GM20431 (cell line): ENCODE results near the gene CD151.

Source experiments
- in situ Hi-C: fragments of 300-500 bp; cut with MseI, MboI; formaldehyde crosslinking; loops from one replicate; pipeline ENCODE4 v1.15.0; 2020; ENCODE audit warnings: low sequenced_read_pairs; ENCODE audit not compliant: unreplicated experiment

Gene CD151

GRCh38 chr11:853682-854448 is 21.1 kb downstream of the CD151 start:
- in situ Hi-C loops: loop anchor here (10.0 kb wide), 1 partner anchor 201 kb away; no protein-coding TSS in a partner anchor

DNA sequence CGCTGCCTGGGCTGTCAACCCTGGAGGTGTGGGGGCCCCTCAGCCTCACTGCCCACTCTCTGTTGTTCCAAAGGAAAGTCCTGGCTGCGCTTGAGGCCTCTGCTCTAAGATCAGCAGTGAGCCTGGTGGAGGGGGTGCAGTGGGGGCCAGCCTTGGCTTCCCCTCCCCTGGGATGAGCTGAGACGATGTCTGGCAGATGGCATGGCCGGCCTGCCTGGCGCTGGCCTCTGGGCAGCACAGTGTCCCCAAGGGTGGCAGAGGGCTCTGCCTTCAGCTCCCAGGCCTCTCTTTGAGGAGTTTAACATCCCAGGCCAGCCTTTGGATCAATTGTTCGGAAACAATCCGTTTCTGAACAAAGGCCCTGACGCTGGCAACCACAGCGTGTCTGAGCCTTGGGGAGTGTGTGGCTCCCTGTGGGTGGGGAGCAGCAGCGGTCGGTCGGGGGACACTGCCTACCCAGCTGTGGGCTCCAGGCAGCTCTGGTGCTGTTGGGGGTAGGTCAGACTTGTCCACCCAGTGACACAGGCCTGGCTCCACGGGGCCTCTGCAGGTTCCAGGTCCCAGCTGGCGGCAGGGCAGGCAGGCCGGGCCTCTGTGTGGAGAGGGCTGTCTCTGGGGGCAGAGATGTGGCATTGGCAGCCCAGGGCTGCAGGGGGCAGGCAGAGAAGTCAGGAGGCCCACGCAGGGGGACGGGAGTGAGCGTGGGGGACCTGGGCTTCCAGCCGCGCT is 22.0 kb downstream of the CD151 start:
- in situ Hi-C loops: loop anchor here (10.0 kb wide), 1 partner anchor 200 kb away; no protein-coding TSS in a partner anchor

DNA sequence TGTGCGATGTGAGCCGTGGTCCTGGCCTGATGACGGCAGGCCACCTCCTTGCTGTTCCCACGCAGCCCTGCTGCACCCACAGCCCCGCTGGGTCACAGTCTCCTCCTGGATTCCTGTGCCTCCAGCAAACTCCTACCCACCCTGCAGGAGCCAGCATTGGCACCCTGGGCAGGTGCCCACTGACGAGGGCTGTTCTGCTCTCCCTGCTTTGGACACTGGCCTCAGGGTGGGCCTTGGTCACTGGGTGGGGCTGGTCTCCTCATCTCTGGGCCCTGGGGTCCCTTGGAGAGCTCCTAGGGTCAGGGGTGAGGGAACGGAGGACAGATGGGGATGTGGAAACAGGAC is 22.6 kb downstream of the CD151 start:
- in situ Hi-C loops: loop anchor here (10.0 kb wide), 1 partner anchor 199 kb away; no protein-coding TSS in a partner anchor

- in situ Hi-C loops: loop anchor here (10.0 kb wide), 1 partner anchor 199 kb away; no protein-coding TSS in a partner anchor
Measured at GRCh38 chr11:855796-856195, 23.0 kb downstream of the CD151 start.

GRCh38 chr11:856397-856796 is 23.6 kb downstream of the CD151 start:
- in situ Hi-C loops: loop anchor here (10.0 kb wide), 1 partner anchor 198 kb away; no protein-coding TSS in a partner anchor

- in situ Hi-C loops: loop anchor here (10.0 kb wide), 1 partner anchor 197 kb away; no protein-coding TSS in a partner anchor
Measured at GRCh38 chr11:858053-858761, 25.5 kb downstream of the CD151 start.

DNA sequence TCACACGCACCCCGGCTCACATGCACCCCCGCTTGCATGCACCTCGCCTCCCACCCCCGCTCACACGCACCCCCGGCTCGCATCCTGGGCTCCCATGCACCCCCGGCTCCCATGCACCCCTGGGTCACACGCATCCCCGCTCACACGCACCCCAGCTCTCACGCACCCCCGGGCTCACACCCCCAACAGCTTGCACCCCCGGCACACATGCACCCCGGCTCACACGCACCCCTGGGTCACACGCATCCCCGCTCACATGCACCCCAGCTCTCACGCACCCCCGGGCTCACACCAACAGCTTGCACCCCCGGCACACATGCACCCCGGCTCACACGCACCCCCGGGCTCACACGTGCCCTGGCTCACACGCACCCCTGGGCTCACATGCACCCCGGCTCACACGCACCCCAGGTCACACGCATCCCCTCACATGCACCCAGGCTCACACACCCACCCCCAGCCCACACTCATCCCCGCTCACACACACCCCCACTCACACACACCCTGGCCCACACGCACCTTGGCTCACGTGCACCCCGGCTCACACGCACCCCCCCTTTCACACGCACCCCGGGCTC is 26.1 kb downstream of the CD151 start:
- in situ Hi-C loops: loop anchor here (10.0 kb wide), 1 partner anchor 196 kb away; no protein-coding TSS in a partner anchor

DNA sequence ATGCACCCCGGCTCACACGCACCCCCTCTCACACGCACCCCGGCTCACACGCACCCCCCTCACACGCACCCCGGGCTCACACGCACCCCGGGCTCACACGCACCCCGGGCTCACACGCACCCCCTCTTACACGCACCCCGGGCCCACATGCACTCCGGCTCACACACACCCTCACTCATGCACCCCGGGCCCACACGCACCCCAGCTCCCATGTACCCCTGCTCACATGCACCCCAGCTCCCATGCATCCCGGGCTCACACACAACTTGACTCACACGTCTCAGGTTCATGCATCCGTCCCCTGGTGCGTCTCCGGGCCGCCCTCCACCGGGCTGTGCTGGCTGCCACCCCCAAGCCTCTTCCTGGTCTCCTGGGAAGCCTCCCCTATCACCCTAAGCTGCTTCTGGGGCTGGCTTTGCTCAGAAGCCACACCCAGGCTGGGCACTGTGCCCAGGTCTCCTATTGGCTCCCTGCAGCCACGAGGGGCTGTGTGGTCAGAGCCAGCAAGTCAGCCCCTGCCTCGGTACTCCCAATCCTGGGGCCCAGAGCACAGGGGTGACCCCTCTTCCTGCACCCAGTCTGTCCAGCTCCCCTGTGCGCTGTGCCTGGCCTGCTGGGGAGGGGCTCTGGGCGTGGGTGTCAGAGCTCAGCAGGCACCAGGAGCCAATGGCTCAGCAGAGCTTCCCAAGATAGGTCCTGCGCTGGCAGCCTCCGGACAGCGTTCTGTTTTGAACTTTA is 26.8 kb downstream of the CD151 start:
- in situ Hi-C loops: loop anchor here (10.0 kb wide), 1 partner anchor 195 kb away; no protein-coding TSS in a partner anchor

DNA sequence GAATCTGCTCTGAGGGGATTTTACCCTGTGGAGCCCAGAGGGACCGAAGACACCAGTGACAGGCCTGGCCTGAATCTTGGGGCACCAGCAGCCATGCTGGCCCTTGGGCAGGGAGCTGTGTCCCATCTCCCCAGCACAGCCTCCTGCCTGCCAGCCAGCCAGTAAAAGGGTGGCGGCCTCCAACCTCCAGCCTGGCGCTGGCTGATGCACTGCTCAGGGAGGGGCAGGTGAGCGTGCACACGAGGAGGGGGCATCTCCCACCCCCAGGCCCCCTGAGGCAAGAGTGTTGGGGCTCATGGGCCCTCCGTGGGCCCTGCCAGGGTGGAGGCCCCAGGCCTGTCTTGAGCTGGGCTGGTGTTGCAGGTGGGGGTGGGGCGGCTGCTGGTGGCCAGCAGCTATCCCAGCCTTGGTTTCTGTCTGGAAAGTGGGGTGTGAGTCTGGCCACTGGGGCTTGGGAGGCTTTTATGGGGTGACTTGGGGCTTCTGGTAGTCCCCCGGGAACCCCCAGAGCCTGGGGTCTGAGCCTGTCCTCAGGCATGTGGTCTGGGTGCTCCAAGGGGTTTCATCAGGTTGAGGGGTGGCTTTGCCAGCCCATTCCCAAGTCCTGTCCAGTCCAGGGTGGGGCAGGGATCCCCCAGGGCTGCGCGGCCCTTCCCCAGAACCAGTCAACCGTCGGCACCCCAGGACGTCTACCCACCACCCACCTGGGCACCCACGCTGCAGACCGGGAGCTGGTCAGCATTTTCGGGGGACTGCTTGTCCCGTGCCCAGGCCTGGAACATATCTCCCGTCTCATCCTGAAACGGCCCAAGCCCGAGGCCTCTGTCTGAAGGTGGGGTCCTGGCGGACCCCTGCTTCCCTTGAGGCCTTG is 27.7 kb downstream of the CD151 start:
- in situ Hi-C loops: no loop called here

DNA sequence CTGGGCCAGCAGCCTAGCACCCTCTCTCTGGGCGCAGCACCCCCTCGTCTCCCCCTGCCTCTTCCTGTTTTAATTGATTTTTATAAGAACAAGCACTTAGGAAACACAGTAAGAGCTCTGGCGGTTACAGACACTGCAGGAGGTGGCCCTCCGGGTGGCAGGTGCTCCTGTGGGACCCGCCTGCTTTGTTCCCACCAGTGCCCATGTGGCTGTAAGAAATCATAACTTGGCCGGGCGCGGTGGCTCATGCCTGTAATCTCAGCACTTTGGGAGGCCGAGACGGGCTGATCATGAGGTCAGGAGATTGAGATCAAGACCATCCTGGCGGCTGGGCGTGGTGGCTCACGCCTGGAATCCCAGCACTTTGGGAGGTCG is 28.3 kb downstream of the CD151 start:
- in situ Hi-C loops: no loop called here

- in situ Hi-C loops: no loop called here
Measured at GRCh38 chr11:862081-862661, 29.4 kb downstream of the CD151 start.

DNA sequence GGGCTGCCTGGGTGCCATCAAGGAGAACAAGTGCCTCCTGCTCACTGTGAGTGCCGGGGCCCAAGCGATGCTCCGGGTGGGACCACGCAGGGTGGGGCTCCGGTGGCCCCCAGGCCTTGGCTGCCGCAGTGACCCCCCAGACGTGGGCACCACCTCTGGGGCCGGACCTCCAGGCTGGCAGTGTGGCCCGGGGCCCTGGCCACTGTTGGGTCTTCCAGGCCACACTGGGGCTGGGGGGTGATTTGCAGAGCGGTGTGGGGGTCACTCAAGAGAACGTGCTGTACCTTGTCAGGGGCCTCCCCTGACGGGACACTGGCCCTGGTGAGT is 29.9 kb downstream of the CD151 start:
- in situ Hi-C loops: no loop called here

GRCh38 chr11:863023-863909 is 30.5 kb downstream of the CD151 start:
- in situ Hi-C loops: no loop called here

GRCh38 chr11:863910-864827 is 31.4 kb downstream of the CD151 start:
- in situ Hi-C loops: no loop called here

GRCh38 chr11:864898-865297 is 32.1 kb downstream of the CD151 start:
- in situ Hi-C loops: no loop called here
